ENCODE measurements around the gene UGDH. TPM values are rescaled to one million over a fixed set of nuclear protein-coding genes. Genes with fewer than 3 reads are reported as not detected.

Gene UGDH
- total and polyA plus RNA-seq, 9 of the 15 experiments (the other 6 are each of a cell fraction or from before 2014, with no cell fraction given) = 5.5 to 21.7 (median 16.2) TPM

- DNase-seq (ENCODE audit: extremely low read depth in 1 of 4, low spot score in 3 of 4) = no peak
- 81% methylated on average over 7 of the region's 7 CpGs for WGBS (ENCODE audit: insufficient coverage, low coverage, missing lambda C conversion rate)
- Histone ChIP-seq H3K36me3 (ENCODE audit: control insufficient read depth, insufficient read depth, low read length) (peaks cover 6% of the 10 kb centered on the region; the same call in 1 of the 3 replicates), H3K27me3 (ENCODE audit: control insufficient read depth in 2 of 2, insufficient read depth in 2 of 2, low read length in 2 of 2) (no peaks in the 10 kb centered on the region), H3K9me1 (ENCODE audit: control insufficient read depth, insufficient read depth, low read length) (no peaks in the 10 kb centered on the region), H3K79me2 (ENCODE audit: control insufficient read depth, insufficient read depth, low read length) (peaks cover 25% of the 10 kb centered on the region), H3K27ac (ENCODE audit: extremely low read depth, low read depth, low read length) (no peak overlapping the region), H3K9me3 (replicated peaks; ENCODE audit: control insufficient read depth, insufficient read depth, low read depth, low read length) (no peaks in the 10 kb centered on the region), H3K4me3 (no peak overlapping the region), H3K4me2 (ENCODE audit: insufficient read depth, low read length) (no peak overlapping the region), H3K4me1 (replicated peaks in 1 of 2; ENCODE audit: control insufficient read depth in 2 of 2, insufficient read depth in 2 of 2, low read length in 2 of 2) (peaks cover 5 to 20% of the 10 kb centered on the region in 2 experiments; a peak in 4 of 5 replicates), H2AFZ (ENCODE audit: low read depth, low read length) (no peak overlapping the region), H3K9ac (ENCODE audit: insufficient read depth in 1 of 2, low read depth in 2 of 2, low read length in 2 of 2) (no peak overlapping the region), H4K20me1 (replicated peaks; ENCODE audit: control insufficient read depth, insufficient read depth, low read length) (no peaks in the 10 kb centered on the region)
- BruUV-seq (replicated peaks) = no TSS peak
- CTCF ChIA-PET (ENCODE audit: low intra/inter-chr PET ratio) = no interaction called here
- no peak for FAIRE-seq
- no peak for ATAC-seq
- POLR2A ChIA-PET = interaction anchor here (1.1 kb wide), 1 partner anchor 8 kb away, joined by 4 read pairs; no protein-coding TSS in a partner anchor
- in situ Hi-C loops (cut with MboI) (no loop called here), intact Hi-C loops (cut with micrococcal nuclease) (no loop called here)
- TF ChIP-seq ARID2 (IDR thresholded peaks at IDR 0.05) = no peak
- TF ChIP-seq GMEB1 (CRISPR knock-in tag; IDR thresholded peaks at IDR 0.05) = no peak
- no peak for TF ChIP-seq ZBTB17 (CRISPR knock-in tag; IDR thresholded peaks at IDR 0.05)
These were observed 2.9 kb downstream of the UGDH start for GRCh38 chr4:39524161-39524957.
